A172 (cell line): ENCODE measurements around the gene VPS37C. TPM values are rescaled to one million over a fixed set of nuclear protein-coding genes. Genes with fewer than 3 reads are reported as not detected.
"Not testable (repeated sequence)": the region's sequence is repeated elsewhere in the genome, so short reads cannot be mapped to it uniquely, and the experiment has no call there.

Experiments
- DNase-seq: peaks from one replicate; pipeline ENCODE4 v3.0.0-alpha.2; 2015; ENCODE audit warnings: low spot score
- total RNA-seq: library from RNA; depleted of rRNA; stranded (reverse); fragments of >200 nt; shearing (Covaris generic); gene quantifications from 2 replicates; pipeline ENCODE4 v1.2.3, GENCODE V29; 2014; rRNA removed

VPS37C gene
- total RNA-seq: 9.1 and 9.7 TPM in 2 replicates

DNA sequence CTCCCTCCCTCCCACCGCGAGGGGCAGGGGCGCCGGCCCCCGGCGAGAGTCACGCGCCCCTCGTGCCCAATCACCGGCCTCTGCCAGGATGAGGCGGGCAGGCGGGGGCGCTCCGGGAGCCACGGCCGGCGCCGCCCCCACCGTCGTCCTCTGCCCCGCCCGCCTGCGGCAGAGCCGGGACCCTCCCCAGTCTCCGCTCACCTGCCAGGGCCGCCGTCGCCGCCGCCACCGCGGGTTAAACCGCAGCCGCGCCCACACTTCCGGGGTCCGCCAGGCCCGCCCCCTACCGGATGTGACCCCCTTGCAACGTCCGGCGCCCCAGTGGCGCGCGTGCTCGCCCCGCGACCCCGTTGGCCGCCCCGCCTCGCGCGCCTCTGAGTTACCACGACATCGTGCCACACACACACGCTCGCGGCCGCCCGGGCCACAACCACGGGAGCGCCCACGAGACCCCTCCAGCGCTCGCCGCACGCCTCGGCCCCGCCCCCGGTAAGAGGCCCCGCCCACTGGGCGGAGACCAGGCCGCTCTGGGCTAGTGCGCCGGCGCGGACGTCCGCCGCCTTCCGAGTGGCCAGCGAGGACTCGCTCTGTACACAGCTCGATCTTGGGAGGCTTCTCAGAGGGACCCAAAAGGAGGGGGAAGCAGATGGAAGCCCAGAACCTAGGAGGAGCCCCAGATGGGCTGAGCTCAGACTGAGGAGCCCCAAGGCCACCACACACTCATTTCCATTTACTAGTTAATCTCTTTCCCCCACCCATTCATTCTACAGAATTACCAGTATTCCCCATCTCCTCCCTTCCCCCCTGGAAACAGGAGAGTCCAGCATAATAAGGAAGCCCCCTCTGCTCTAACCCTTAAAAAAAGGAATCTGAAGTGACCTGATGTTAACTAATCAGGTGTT lies at the start of gene VPS37C:
Gene VPS37C (minus strand): TSS at position 237 of the 902 bp plus-strand sequence. CDS start 22,597 bp downstream, outside the sequence.
- peak; percentile 69 for DNase-seq

DNA sequence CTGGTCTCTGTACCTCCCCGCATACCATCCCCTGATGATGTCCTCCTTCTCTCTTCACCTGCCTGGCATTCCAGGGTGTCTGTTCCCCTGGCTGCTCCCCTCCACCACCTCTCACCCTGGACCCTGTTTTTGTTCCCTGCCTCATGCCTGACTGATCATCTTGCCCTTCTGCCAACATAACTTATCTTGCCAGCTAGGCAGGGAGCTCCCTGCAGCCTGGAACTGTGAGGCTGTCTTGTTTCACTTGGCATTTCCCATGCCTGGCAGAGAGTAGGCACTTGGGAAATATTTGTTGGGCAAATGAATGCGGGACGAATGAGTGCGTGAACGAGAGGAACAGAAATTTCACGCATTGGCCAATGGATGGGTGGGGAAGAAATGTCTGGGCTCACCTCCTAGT lies 49.4 kb upstream of the VPS37C start:
- DNase-seq: not testable (repeated sequence)

DNA sequence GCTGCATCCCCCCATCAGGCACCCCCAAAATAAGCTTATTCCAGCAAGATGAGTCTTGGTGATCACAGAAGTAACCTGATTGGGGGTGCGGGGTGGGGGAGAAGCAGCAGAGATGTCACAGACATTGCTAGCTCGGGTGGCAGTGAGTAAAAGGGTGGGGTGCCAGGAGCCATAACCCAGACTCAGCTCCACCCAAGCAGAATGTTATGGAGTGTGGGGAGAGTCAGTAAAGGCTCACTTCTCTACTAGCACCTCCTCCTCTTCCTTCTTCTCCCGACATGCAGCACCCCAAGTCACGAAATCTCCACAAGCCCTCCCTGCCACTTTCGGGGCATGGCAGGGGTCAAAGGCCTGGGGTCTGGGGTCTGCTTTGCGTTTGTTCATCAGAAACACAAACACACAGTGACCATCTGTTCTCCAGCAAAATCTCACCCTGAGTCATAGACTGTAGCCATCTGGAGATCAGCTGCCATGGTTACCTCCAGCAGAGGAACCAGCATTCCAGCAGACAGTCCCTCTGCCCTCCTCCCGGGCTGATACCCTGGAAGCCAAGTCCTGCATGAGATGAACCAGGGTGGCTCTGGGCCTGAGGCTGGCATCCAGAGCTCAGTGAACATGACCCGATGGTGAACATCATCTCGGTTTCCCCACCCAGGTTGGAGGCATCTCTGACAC lies 46.5 kb upstream of the VPS37C start:
- DNase-seq: not testable (repeated sequence)

DNA sequence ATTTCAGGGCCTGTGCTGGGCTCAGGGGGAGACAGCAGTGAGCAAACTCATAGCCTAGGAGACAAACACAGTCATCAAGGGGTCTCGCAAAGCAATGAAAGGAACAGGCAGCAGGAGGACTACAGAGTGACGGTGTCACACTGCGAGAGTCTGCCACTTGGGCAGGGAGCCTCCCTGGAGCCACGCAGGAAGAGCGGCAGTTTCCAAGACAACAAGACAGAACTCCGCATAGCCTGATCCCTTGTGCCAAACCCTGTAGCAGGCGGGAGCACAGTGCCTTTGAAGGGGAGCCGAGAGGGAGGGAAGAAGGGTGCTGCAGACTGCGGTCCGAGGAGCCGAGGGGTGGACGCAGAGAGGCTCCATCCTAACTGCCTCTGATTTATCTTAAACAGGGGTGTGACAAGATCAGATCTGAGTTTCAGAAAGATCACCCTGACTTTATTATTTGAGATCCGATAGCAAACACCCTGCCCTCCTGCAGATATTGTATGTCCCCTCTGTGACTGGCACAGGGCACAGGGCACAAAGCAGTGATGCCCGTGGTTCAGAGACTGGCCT lies 43.4 kb upstream of the VPS37C start:
- DNase-seq: not testable (repeated sequence)

DNA sequence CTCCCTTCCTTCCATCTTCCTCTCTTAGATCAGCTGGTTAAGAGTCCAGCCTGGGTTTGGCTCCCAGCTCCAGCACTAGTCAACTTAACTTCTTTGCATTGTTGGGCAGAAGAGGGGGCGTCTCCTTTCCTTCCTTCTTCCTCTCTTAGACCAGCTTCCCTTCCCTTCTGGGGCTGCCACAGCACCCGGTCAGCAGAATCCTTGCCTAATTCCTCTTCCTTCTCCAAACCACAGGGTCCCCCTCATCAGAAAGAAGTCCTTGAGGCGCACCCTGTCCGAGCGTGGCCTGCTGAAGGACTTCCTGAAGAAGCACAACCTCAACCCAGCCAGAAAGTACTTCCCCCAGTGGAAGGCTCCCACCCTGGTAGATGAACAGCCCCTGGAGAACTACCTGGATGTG lies 42.6 kb upstream of the VPS37C start:
- DNase-seq: not testable (repeated sequence)

DNA sequence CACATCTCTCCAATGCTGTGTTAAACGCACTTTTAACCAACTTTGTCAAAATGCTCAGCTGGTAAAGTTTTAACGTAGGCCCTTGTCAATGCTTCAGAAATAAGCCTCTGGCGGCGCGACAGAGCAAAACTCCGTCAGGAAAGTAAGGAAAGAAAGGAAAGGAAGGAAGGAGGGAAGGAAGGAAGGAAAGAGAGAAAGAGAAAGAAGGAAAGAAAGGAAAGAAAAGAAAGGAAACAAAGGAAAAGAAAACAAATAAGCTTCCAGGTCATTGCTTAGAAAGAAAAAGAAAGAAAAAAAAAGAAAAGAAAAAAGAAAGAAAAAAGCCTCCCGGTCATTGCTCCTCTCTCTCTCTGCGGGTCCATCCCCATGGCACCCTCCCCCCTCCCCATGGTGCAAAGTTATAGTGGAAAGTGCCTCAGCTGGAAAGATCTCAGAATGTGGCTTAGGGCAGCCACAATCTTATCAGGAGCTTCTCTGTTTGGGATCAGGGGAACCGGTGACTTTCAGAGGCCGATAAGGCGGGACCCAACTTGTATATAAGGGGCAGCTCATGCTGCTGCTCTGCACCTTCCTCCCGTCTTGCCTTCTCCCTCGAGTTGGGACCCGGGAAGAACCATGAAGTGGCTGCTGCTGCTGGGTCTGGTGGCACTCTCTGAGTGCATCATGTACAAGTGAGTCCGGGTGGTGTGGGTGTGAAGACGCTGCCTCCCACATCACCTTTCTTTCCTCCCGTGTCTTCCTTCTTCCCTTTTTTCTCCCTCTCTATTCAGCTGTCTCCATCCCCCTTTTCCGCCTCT lies 41.9 kb upstream of the VPS37C start, which contains the start of gene PGA3:
Gene PGA3 (plus strand): TSS at position 566 of the 797 bp plus-strand sequence. CDS start 50 bp downstream, at position 616.
- not testable (repeated sequence) for DNase-seq

DNA sequence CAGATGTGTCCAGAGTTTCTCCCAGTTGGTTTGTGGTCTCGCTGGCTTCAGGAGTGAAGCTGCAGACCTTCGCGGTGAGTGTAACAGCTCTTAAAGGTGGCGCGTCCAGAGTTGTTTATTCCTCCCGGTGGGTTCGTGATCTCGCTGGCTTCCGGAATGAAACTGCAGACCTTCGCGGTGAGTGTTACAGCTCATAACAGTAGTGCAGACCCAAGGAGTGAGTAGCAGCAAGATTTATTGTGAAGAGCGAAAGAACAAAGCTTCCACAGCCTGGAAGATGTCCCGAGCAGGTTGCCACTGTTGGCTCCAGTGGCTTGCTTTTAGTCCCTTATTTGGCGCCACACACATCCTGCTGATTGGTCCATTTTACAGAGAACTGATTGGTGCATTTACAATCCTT lies 40.2 kb upstream of the VPS37C start:
- no peak for DNase-seq

DNA sequence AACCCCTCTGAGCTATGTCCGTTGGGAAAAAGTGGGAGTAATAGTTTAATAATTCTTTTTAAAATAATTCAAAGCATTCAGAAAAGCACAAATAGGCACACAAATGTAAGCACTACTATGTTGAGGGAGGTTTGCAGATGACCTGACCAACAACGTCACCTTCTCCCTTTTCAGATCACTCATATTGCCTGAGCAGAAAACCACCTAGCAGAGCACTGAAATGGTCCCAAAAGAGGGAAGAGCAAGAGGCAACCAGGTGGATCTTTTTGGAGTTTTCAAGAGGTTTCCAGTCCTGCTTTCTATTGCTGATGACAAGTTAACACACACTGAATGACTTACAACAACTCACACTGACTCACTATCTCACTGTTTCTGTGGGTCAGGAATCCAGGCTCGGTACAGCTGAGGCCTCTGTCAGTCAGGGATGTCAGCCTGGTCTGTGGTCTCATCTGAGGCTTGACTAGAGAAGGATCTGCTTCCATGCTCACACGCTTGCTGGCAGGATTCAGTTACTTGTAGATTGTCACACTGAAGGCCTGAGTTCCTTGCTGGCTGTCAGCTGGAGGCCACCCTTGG lies 37.8 kb upstream of the VPS37C start:
- no peak for DNase-seq

DNA sequence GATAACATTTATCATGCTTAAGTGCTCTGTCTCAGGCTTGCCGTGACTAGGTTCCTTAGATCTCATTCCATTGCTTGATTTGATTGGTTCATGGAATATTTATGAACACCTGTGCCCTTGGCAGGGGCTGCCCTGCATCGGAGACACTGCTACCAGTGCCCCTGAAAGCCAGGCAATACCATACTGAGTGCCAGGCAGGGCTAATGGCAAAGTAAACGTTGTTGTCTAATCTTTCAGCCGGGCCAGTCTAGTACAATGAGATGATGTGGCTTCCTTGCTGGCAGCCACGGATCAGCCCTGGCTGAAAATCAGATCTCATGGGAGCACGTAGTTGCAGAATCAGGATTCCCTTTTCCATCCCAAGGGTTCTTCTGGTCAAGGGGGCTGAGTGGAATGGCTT lies 37.1 kb upstream of the VPS37C start:
- DNase-seq: no peak

DNA sequence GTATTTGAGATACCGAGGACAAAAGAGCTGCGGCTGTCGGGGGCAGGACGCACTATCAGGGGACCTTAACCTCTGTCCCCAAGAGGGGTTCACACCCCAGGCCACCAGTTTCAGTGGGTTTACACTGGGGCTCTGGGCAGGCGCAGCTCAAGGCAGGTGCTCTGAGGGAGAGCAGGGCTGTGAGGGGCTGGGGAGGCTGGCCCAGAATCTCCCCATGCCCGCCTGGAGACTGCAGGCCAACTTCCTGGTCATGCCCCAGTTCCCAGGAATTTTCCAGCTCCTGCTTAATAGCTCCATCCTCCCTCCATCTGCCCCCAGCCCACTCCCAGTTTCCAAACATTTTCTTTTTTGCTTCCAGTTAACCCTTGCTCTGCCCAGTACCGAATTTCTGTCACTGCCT lies 34.5 kb upstream of the VPS37C start:
- DNase-seq: no peak

DNA sequence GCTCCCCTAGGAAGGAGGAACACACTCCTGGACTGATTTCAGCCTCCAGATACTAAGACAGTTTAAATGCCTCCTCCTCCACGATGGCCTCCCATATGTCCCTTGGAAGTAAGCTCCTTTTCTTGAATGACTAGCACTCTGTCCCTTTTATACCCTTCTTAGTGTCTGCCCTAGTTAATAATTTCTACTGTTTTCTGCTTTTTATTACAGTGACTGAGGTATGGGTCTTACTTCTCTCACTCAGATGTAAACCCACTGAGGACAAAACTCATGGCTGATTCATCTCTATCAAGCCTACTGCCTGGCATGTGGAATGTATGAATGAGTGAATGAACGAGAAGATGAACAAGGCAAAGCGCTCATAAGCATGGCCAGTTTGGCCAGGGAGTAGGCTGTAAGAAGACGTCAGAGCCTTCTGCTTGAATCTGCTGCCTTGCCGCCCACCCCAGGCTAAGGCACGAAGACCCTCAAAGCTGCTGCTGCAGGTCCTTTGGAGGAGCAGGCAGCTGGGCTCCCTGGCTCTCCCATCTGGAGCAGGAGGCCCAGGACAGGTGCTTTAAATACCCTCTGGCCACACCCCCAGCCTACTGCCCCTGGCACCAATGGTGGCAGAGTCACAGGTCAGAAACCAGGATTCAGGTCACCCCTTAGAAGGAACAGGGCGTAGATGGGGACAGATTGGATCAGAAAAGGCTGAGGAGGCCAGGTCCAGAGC lies 33.9 kb upstream of the VPS37C start:
- DNase-seq: no peak

DNA sequence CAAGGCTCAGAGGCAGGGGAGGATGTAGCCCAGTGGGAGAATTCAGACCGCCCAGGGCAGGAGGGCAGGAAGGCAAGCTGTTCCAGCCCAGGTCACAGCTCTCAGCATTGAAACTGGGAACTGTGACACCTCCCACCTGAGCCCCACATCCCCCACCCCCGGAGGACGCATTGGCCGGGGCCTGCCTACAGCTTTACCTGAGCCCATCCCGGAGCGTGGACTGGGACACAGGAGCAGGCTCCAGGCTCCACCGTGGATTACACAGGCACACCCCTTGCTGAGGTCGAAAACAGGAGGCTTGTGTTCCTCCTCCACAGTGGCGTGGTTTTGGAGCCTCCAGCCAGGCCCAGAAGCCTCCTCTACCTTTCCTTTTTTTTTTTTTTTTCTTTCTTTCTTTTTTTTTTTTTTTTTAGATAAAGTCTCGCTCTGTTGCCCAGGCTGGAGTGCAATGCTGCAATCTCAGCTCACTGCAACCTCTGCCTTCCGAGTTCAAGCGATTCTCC lies 33.0 kb upstream of the VPS37C start:
- DNase-seq: no peak

DNA sequence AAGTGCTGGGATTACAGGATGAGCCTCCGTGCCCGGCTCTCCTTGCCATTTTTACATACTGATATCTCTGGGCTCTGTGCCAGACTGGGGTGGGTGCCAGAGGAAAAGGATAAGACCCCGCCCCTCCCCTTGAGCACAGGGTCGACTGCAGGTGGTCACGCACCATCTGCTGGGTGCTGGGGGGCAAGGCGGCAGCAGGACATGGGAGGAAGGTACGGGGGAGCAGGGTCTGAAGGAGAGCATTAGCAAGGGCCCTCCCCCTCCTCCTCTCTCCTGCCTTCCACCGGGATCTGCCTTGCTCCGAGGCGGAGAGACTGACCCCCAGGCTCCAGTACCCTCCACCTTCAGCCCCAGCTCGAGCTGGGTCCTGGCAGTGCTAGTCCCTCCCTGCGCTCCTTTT lies 32.4 kb upstream of the VPS37C start:
- no peak for DNase-seq

DNA sequence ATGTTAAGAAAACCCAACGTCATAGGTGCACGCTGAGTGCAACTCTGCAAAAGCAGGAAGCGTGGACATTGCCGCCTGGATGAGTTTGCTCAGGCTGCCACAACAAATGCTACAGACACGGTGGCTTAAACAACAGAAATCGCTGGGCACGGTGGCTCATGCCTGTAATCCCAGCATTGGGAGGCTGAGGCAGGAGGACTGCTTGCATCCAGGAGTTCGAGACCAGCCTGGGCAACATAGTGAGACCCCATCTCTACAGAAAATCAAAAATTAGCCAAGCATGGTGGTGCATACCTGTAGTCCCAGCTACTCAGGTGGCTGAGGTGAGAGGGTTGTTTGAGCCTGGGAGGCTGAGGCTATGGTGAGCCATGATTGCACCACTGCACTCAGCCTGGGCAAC lies 28.7 kb upstream of the VPS37C start:
- DNase-seq: no peak

DNA sequence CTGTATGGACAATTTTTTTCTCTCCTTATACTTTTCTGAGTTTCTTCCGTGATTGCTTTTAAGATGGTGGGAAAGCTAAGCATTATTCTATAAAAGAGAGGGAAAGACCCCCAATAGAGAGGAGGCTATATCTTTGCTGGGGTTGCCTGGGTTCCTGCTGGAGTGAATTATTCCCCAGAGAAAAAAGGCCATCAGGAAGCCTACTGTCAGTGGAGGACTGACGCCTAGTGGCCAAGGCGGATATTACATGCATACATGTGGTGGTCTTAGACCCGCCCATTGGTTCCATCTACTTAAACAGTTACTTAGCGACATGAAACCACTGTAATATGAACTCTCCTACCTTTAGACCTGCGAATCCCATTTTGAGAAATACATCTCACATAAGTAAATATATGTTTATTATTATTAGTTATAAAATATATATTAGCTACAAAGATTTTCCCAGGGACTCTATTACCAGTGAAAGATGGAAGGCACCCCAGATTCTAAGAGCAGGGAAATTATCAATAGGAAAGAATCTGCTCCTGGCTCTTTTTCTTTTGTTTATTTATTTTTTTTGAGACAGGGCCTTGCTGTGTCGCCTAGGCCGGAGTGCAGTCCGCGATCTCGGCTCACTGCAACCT lies 26.4 kb upstream of the VPS37C start:
- DNase-seq: peak; percentile 63

DNA sequence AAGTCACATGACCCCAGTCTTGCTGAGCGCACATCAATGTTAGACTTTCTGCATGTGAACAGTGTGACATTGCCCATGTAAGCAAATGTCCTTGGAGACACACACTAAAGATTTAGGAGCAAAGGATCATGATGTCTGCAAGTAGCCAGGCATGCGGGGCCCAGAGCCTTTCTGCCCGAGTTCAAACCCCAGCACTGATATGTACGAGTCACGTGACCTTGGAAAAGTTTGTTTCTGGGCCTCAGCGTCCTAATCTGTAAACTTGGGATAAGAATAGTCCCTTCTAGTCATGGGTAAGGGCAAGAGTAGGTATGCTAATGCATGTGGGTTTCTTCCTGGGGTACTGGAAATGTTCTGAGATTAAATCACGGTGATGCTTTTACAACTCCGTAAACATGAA lies 25.3 kb upstream of the VPS37C start:
- DNase-seq: no peak

DNA sequence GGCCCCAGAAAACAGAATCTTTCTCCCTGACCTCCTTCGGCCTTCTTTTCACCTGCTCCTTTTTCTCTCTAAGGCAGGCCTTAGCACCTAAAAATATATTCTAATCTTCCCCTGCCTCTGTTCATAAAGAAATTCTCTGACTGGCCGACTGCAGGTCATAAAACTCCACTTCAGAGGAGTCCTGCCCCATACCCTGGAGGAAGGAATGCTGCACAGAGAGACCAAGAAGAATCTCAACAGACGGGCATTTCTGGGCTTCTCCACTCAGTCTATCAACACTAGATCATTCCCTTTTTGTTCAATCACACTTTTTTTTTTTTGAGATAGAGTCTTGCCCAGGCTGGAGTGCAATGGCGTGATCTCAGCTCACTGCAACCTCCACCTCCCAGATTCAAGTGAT lies 22.4 kb upstream of the VPS37C start:
- no peak for DNase-seq

DNA sequence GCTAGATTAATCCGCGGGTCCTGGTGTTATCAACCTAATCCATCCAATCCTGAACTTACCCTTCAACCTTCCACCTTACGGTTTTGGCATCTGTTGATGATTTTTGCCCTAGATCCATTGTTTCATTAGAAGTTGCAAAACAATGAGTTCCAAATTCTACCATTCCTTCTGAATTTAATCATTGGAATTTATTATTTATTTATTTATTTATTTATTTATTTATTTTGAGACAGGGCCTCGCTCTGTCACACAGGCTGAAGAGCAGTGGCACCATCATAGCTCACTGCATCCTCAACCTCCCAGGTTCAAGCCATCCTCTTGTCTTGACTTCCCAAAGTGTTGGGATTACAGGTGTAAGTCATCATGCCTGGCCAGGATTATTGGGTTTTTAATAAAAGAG lies 20.3 kb upstream of the VPS37C start:
- DNase-seq: no peak

DNA sequence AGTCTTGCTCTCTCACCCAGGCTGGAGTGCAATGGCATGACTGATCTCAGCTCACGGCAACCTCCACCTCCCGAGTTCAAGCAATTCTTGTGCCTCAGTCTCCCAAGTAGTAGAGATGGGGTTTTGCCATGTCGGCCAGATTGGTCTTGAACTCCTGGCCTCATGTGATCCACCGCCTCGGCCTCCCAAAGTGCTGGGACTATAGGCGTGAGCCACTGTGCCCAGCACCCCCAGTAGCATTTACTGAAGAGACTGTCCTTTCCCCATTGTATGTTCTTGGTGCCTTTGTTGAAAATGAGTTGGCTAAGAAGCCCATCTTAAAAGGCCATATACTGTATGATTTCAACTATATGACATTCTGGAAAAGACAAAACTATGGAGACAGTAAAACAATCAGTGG lies 19.0 kb upstream of the VPS37C start:
- DNase-seq: not testable (repeated sequence)

DNA sequence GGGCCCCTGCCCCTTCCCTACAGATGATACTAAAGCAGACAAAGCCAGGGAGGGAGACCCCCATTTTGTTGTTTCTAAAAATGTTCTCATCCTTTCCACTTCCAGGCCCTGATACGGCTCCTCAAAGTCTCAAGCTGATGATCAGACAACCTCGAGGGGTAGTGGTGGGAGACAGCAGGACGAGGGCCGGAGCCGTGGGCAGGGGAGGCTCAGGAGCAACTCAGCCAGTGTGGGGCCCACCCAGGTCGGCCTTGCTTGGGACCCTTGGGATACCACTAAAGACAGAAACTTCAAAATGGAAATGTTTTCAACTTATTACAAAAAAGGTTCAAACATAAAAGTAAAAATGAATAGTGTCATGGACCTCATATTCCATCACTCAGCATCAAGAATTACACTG lies 15.2 kb upstream of the VPS37C start:
- DNase-seq: no peak
